Omental fat pad (tissue), 4 donors: Measurements from ENCODE around the gene ZNF484. TPM values are rescaled to one million over a fixed set of nuclear protein-coding genes. Genes with fewer than 3 reads are reported as not detected.
A peak's percentile ranks its signal among the peaks of the same experiment; 100 is the strongest.
"Not testable (repeated sequence)": the region's sequence is repeated elsewhere in the genome, so short reads cannot be mapped to it uniquely, and the experiment has no call there.

ENCODE experiments used
- ATAC-seq: fragments of 150-250 bp; one replicate; pipeline ENCODE4 v1.9.1; 2016; ENCODE audit warnings: mild to moderate bottlenecking, moderate library complexity; ENCODE audit not compliant: low FRiP score
- DNase-seq: peaks from one replicate; pipeline ENCODE4 v3.0.0-alpha.2; 2019; ENCODE audit warnings: low spot score
- CTCF ChIP-seq, 3 donors: fragments of 450-650 bp; IDR thresholded peaks; one replicate each; pipeline ENCODE4 v1.5.1; 2016 to 2017; ENCODE audit warnings: antibody characterized with exemption in 3 of 3, mild to moderate bottlenecking in 3 of 3, moderate library complexity in 2 of 3
- total RNA-seq, 4 donors: library from RNA; depleted of rRNA; stranded (reverse); fragments of >200 nt; gene quantifications; one replicate each; pipeline ENCODE4 v1.1.0, GENCODE V29; 2016

The ZNF484 gene
- 10 to 100 TPM in 2 of 4 donors, 1 to 10 TPM in 2; 8.3 to 19.4 (median 11.5) TPM for total RNA-seq

- TF ChIP-seq CTCF (IDR thresholded peaks at IDR 0.05), result no peak
- ATAC-seq, result peak; percentile 100
- DNase-seq, result peak; percentile 98
Observed at GRCh38 chr9:92877531-92878430, at the start of gene ZNF484. ZNF484 (minus strand) TSS chr9:92878038; CDS start chr9:92875029, 3,009 bp downstream.

GRCh38 chr9:92920437-92920836, 42.6 kb upstream of the ZNF484 start:
- no peak for ATAC-seq
- no peak for TF ChIP-seq CTCF (IDR thresholded peaks at IDR 0.05)
- no peak for DNase-seq

- TF ChIP-seq CTCF (IDR thresholded peaks at IDR 0.05), result no peak
- DNase-seq (no peak), ATAC-seq (no peak)
Observed at GRCh38 chr9:92917176-92917800, 39.5 kb upstream of the ZNF484 start.

- ATAC-seq (peak; percentile 65), DNase-seq (no peak)
- no peak for TF ChIP-seq CTCF (IDR thresholded peaks at IDR 0.05)
Observed at GRCh38 chr9:92911511-92912475, 34.0 kb upstream of the ZNF484 start.

- not testable (repeated sequence) for ATAC-seq, DNase-seq
Observed at GRCh38 chr9:92905137-92905536, 27.3 kb upstream of the ZNF484 start.

- DNase-seq (no peak), ATAC-seq (no peak)
- TF ChIP-seq CTCF (IDR thresholded peaks at IDR 0.05), result no peak
Observed at GRCh38 chr9:92897323-92897722, 19.5 kb upstream of the ZNF484 start.
